HCT116 (cell line): ENCODE data around the gene HDGFL1. TPM values are rescaled to one million over a fixed set of nuclear protein-coding genes. Genes with fewer than 3 reads are reported as not detected.

Experiments
- ATAC-seq: fragments of 200-7000 bp; cut with Tn5 transposase; 2 replicates; pipeline ENCODE4 v1.9.1; 2020; ENCODE audit warnings: mild to moderate bottlenecking, moderate library complexity
- BruUV-seq: library from RNA; stranded (reverse); fragments of 400-500 nt; replicated peaks from 2 replicates; lab custom pipeline; 2021; lab: Mats Ljungman, UMichigan
- CTCF ChIA-PET: fragments of 300-600 bp; sonication (Branson Sonifier 250); formaldehyde crosslinking; loops from one replicate; lab custom pipeline; 2021; ENCODE audit warnings: antibody characterized with exemption; lab: Charles Lee
- POLR2A ChIA-PET: fragments of 300-600, 350-600 bp; sonication (Branson Sonifier 250); formaldehyde crosslinking; loops from one replicate; lab custom pipeline; 2021; ENCODE audit warnings: antibody characterized with exemption; lab: Charles Lee
- RAD21 ChIA-PET, 2 experiments: fragments of 300-600 bp; sonication (Branson Sonifier 250); formaldehyde crosslinking; loops; one replicate each; lab custom pipeline; 2023; ENCODE audit warnings: low total read pairs in 2 of 2; ENCODE audit not compliant: uncharacterized antibody in 2 of 2, unreplicated experiment in 2 of 2, low non-redundant PET in 1 of 2; lab: Charles Lee
- DNase-seq: peaks from one replicate; pipeline ENCODE4 v3.0.0-alpha.2; 2010; ENCODE audit warnings: low read depth, low spot score
- H2AFZ ChIP-seq: fragments of 200-600 bp; shearing (Covaris generic), sonication (generic); 2 replicates; pipeline ENCODE4 v1.6.1; 2017; ENCODE audit warnings: low read depth, mixed run types, mixed read lengths, antibody characterized with exemption, low read length; ENCODE audit not compliant: poor library complexity, severe bottlenecking
- H3K27ac ChIP-seq: 2 replicates; pipeline ENCODE4 v1.5.1; 2012; ENCODE audit warnings: low read depth, low read length
- H3K27me3 ChIP-seq: fragments of 200-600 bp; sonication (generic); 2 replicates; pipeline ENCODE4 v1.6.1; 2016; ENCODE audit warnings: mixed run types, low read length, mixed read lengths; ENCODE audit not compliant: insufficient read depth
- H3K36me3 ChIP-seq, 2 experiments: fragments of 200-500 bp in 1 of 2; fragments of 200-600 bp in 1 of 2; sonication (Bioruptor generic) in 1 of 2; sonication (generic) in 1 of 2; 2 replicates each; pipeline versions ENCODE4 v1.5.1 to v1.6.1; 2014 to 2016; ENCODE audit warnings: low read length in 2 of 2, inconsistent platforms in 1 of 2, mixed read lengths in 1 of 2, mixed run types in 1 of 2; ENCODE audit not compliant: insufficient read depth in 2 of 2, control insufficient read depth in 1 of 2
- H3K4me1 ChIP-seq, 2 experiments: fragments of 200-600 bp in 1 of 2; sonication (generic) in 1 of 2; 2 replicates each; pipeline versions ENCODE4 v1.5.1 to v1.6.1; 2012 to 2017; ENCODE audit warnings: low read length in 2 of 2, inconsistent platforms in 1 of 2, mild to moderate bottlenecking in 1 of 2, mixed read lengths in 1 of 2, mixed run types in 1 of 2, moderate library complexity in 1 of 2; ENCODE audit not compliant: insufficient read depth in 2 of 2, control insufficient read depth in 1 of 2
- H3K4me2 ChIP-seq: fragments of 200-600 bp; sonication (generic); 2 replicates; pipeline ENCODE4 v1.6.1; 2017; ENCODE audit warnings: mixed run types, low read length, mixed read lengths
- H3K4me3 ChIP-seq, 2 experiments: fragments of 200-600 bp in 1 of 2; sonication (generic) in 1 of 2; replicated peaks in 1 of 2; 2 replicates each; pipeline ENCODE4 v1.5.1; 2011 to 2016; ENCODE audit warnings: low read length in 2 of 2, control low read depth in 1 of 2, low read depth in 1 of 2, mild to moderate bottlenecking in 1 of 2, mixed read lengths in 1 of 2, mixed run types in 1 of 2
- H3K79me2 ChIP-seq: fragments of 200-600 bp; sonication (generic); 2 replicates; pipeline ENCODE4 v1.6.1; 2017; ENCODE audit warnings: mild to moderate bottlenecking, mixed run types, low read length, moderate library complexity, mixed read lengths; ENCODE audit not compliant: insufficient read depth
- H3K9ac ChIP-seq: fragments of 200-600 bp; sonication (generic); 2 replicates; pipeline ENCODE4 v1.6.1; 2016; ENCODE audit warnings: low read length, mixed read lengths
- H3K9me2 ChIP-seq: fragments of 200-600 bp; sonication (generic), shearing (Covaris generic); 2 replicates; pipeline ENCODE4 v1.6.1; 2017; ENCODE audit warnings: mixed run types, mild to moderate bottlenecking, moderate library complexity; ENCODE audit not compliant: insufficient read depth
- H3K9me3 ChIP-seq, 2 experiments: fragments of 200-500 bp in 1 of 2; fragments of 200-600 bp in 1 of 2; sonication (Bioruptor generic) in 1 of 2; sonication (generic) in 1 of 2; 2 replicates each; pipeline ENCODE4 v1.6.1; 2014 to 2017; ENCODE audit warnings: low read length in 2 of 2, mixed read lengths in 2 of 2, inconsistent platforms in 1 of 2, low read depth in 1 of 2, mild to moderate bottlenecking in 1 of 2, mixed run types in 1 of 2, moderate library complexity in 1 of 2; ENCODE audit not compliant: control insufficient read depth in 1 of 2, insufficient read depth in 1 of 2
- H4K20me1 ChIP-seq: fragments of 200-600 bp; sonication (generic), shearing (Covaris generic); 2 replicates; pipeline ENCODE4 v1.6.1; 2017; ENCODE audit warnings: mixed run types, mild to moderate bottlenecking, moderate library complexity; ENCODE audit not compliant: insufficient read depth
- CBX3 ChIP-seq: IDR thresholded peaks from 2 replicates; pipeline ENCODE4 v1.6.1; 2012; ENCODE audit warnings: low read depth
- CEBPB ChIP-seq: IDR thresholded peaks from 2 replicates; pipeline ENCODE4 v1.6.1; 2012; ENCODE audit warnings: low read depth
- CTCF ChIP-seq, 3 experiments: fragments of 200-600 bp in 1 of 3; sonication (generic) in 1 of 3; IDR thresholded peaks in 2 of 3; conservative IDR thresholded peaks in 1 of 3; 2 replicates each; pipeline ENCODE4 v1.5.1; 2012 to 2017; ENCODE audit warnings: low read depth in 2 of 3, low read length in 2 of 3, antibody characterized with exemption in 1 of 3, borderline replicate concordance in 1 of 3, control low read depth in 1 of 3, mild to moderate bottlenecking in 1 of 3, mixed read lengths in 1 of 3, mixed run types in 1 of 3, moderate library complexity in 1 of 3; ENCODE audit not compliant: insufficient read depth in 1 of 3
- EGR1 ChIP-seq: IDR thresholded peaks from 2 replicates; pipeline ENCODE4 v1.6.1; 2012; ENCODE audit warnings: low read depth
- ELF1 ChIP-seq: IDR thresholded peaks from 2 replicates; pipeline ENCODE4 v1.6.1; 2012; ENCODE audit warnings: low read depth, borderline replicate concordance
- EZH2 ChIP-seq: fragments of 200-600 bp; sonication (generic); IDR thresholded peaks from 2 replicates; pipeline ENCODE4 v1.6.1; 2017; ENCODE audit warnings: antibody characterized with exemption, mixed run types
- EZH2phosphoT487 ChIP-seq: fragments of 200-600 bp; IDR thresholded peaks from 2 replicates; pipeline ENCODE4 v1.6.1; 2018; ENCODE audit warnings: antibody characterized with exemption, borderline replicate concordance
- FOSL1 ChIP-seq: IDR thresholded peaks from 2 replicates; pipeline ENCODE4 v1.6.1; 2012; ENCODE audit warnings: low read depth
- JUND ChIP-seq: IDR thresholded peaks from 2 replicates; pipeline ENCODE4 v1.6.1; 2012
- MAX ChIP-seq: IDR thresholded peaks from 2 replicates; pipeline ENCODE4 v1.6.1; 2012
- RAD21 ChIP-seq: IDR thresholded peaks from 2 replicates; pipeline ENCODE4 v1.6.1; 2012; ENCODE audit warnings: low read depth, mild to moderate bottlenecking
- SIN3A ChIP-seq: IDR thresholded peaks from 2 replicates; pipeline ENCODE4 v1.6.1; 2012; ENCODE audit warnings: low read depth
- SP1 ChIP-seq: IDR thresholded peaks from 2 replicates; pipeline ENCODE4 v1.6.1; 2012; ENCODE audit warnings: low read depth
- SRF ChIP-seq: IDR thresholded peaks from 2 replicates; pipeline ENCODE4 v1.6.1; 2012; ENCODE audit warnings: low read depth
- YY1 ChIP-seq: IDR thresholded peaks from 2 replicates; pipeline ENCODE4 v1.6.1; 2011; ENCODE audit warnings: low read length, low read depth, moderate library complexity, mild to moderate bottlenecking; ENCODE audit not compliant: insufficient replicate concordance; ENCODE audit errors: extremely low read depth
- ZBTB33 ChIP-seq: IDR thresholded peaks from 2 replicates; pipeline ENCODE4 v1.6.1; 2011; ENCODE audit warnings: mild to moderate bottlenecking, low read length, moderate library complexity; ENCODE audit not compliant: insufficient replicate concordance; ENCODE audit errors: extremely low read depth
- ZFX ChIP-seq: fragments of 450-650 bp; IDR thresholded peaks from 2 replicates; pipeline ENCODE4 v1.6.1; 2017
- intact Hi-C: fragments of 100-400 bp; cut with micrococcal nuclease; formaldehyde crosslinking; loops from 2 replicates; pipeline ENCODE4 v1.10.0; 2022
- total RNA-seq: library from RNA; stranded (reverse); gene quantifications from one replicate; pipeline ENCODE4 v1.2.1, GENCODE V29; 2021; ENCODE audit not compliant: unreplicated experiment
- TF ChIP-seq, protein P1 (sequence below): IDR thresholded peaks from 2 replicates; pipeline ENCODE4 v1.6.1; 2012

Gene HDGFL1
- total RNA-seq, 1 experiment from 2014 or later: not detected

DNA sequence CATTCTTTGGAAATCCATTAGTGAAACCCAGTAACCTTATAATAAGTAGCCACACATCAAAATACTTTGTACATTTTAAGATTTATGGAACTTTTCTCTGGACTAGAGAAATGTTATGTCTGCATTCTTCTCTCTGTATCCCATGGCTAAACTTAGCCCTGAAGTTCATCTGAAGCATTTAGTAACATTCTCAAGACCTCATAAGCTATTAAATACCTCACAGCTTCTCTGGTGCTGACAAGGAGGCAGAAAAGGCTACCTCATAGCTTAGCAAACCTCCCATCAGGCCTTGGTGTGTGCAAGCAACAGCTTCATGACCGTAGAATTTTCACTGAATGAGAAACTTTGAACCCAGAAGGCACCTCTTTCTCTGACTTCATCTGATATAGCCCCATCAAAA is 38.9 kb upstream of the HDGFL1 start (continued):
- TF ChIP-seq CTCF (IDR thresholded peaks at IDR 0.05 in 2 of 3, conservative IDR thresholded peaks at IDR 0.05 in 1 of 3; ENCODE audit: borderline replicate concordance in 1 of 3, insufficient read depth in 1 of 3, low read depth in 2 of 3, low read length in 2 of 3) (no peak), SIN3A (no peak), MAX (no peak), SP1 (no peak), EZH2 (no peak), YY1 (no peak), CEBPB (no peak), RAD21 (no peak), EZH2phosphoT487 (no peak), CBX3 (no peak), JUND (no peak), FOSL1 (no peak)
- TF ChIP-seq, protein P1, sequence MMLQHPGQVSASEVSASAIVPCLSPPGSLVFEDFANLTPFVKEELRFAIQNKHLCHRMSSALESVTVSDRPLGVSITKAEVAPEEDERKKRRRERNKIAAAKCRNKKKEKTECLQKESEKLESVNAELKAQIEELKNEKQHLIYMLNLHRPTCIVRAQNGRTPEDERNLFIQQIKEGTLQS: no peak

DNA sequence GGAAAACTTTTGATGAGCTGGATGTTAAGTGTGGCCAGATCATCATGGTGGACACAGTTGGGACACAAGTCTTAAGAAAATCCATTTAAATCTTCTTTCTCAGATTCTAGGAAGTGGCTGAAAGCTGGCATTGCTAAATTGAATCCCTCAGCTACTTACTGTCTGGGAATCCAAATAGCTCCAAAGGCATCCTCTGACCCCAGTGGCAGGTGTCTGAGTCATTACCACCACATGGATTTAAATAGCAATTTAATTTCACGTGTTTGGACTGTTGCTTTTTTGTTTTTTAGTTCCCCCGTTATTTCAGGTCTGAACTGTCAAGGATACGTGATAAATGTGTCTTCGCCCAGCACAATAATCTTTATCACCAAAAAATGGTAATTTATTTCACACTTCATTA is 33.2 kb upstream of the HDGFL1 start:
- CTCF ChIA-PET: no interaction called here
- Histone ChIP-seq H3K4me2 (no peak overlapping the region), H3K9me2 (no peaks in the 10 kb centered on the region), H3K4me1 (no peaks in the 10 kb centered on the region), H2AFZ (no peak overlapping the region), H3K27ac (no peak overlapping the region), H3K79me2 (no peaks in the 10 kb centered on the region), H3K9me3 (no peaks in the 10 kb centered on the region), H4K20me1 (no peaks in the 10 kb centered on the region), H3K4me3 (no peak overlapping the region), H3K36me3 (no peaks in the 10 kb centered on the region), H3K27me3 (no peaks in the 10 kb centered on the region), H3K9ac (no peak overlapping the region)
- intact Hi-C loops: no loop called here
- no TSS peak for BruUV-seq
- DNase-seq: no peak
- POLR2A ChIA-PET: no interaction called here
- TF ChIP-seq YY1: no peak
- no peak for TF ChIP-seq SP1
- no peak for TF ChIP-seq EZH2
- no peak for TF ChIP-seq SRF
- TF ChIP-seq ZFX: no peak
- TF ChIP-seq FOSL1: no peak
- TF ChIP-seq CEBPB: no peak
- TF ChIP-seq ZBTB33: no peak
- no peak for TF ChIP-seq ELF1
- TF ChIP-seq SIN3A: no peak
- no peak for TF ChIP-seq EGR1
- TF ChIP-seq CTCF (IDR thresholded peaks at IDR 0.05 in 2 of 3, conservative IDR thresholded peaks at IDR 0.05 in 1 of 3; ENCODE audit: borderline replicate concordance in 1 of 3, insufficient read depth in 1 of 3, low read depth in 2 of 3, low read length in 2 of 3): no peak
- no peak for TF ChIP-seq CBX3
- ATAC-seq: no peak
- RAD21 ChIA-PET: no interaction called here
